Epidermal melanocyte (primary cell): ENCODE data around the gene CLUH.

Source experiments
- DNase-seq: peaks from one replicate; pipeline ENCODE4 v3.0.0; 2011; ENCODE audit warnings: low spot score; ENCODE audit not compliant: insufficient read length

Gene CLUH

GRCh38 chr17:2711608-2712299 is at the start of gene CLUH:
Gene CLUH (minus strand): TSS chr17:2711764. CDS start chr17:2711661, 103 bp downstream.
- peak; percentile 99 for DNase-seq

GRCh38 chr17:2758870-2759269 is 47.3 kb upstream of the CLUH start:
- DNase-seq: no peak

GRCh38 chr17:2755891-2756724 is 44.5 kb upstream of the CLUH start:
- DNase-seq: no peak

- no peak for DNase-seq
These were observed 39.9 kb upstream of the CLUH start for GRCh38 chr17:2751491-2751890.

GRCh38 chr17:2750721-2751120 is 39.2 kb upstream of the CLUH start:
- no peak for DNase-seq

- DNase-seq: peak; percentile 83
These were observed 38.2 kb upstream of the CLUH start for GRCh38 chr17:2749784-2750181.

- no peak for DNase-seq
These were observed 37.7 kb upstream of the CLUH start, which contains the start of gene CCDC92B for GRCh38 chr17:2749058-2749783. Gene CCDC92B (minus strand): TSS chr17:2749652. CDS start chr17:2735145, 14,507 bp downstream.

- no peak for DNase-seq
These were observed 33.9 kb upstream of the CLUH start for GRCh38 chr17:2745317-2746037.

GRCh38 chr17:2737693-2738092 is 26.1 kb upstream of the CLUH start:
- DNase-seq: no peak

GRCh38 chr17:2736956-2737355 is 25.4 kb upstream of the CLUH start:
- no peak for DNase-seq

GRCh38 chr17:2735896-2736295 is 24.3 kb upstream of the CLUH start:
- no peak for DNase-seq

- no peak for DNase-seq
These were observed 23.4 kb upstream of the CLUH start for GRCh38 chr17:2734939-2735338.

- DNase-seq: no peak
These were observed 20.2 kb upstream of the CLUH start for GRCh38 chr17:2731807-2732206.

GRCh38 chr17:2730764-2731353 is 19.3 kb upstream of the CLUH start:
- no peak for DNase-seq

GRCh38 chr17:2724784-2725164 is 13.2 kb upstream of the CLUH start:
- no peak for DNase-seq

GRCh38 chr17:2723997-2724783 is 12.6 kb upstream of the CLUH start:
- no peak for DNase-seq

- no peak for DNase-seq
These were observed 12.0 kb upstream of the CLUH start for GRCh38 chr17:2723505-2723996.

GRCh38 chr17:2722611-2723010 is 11.0 kb upstream of the CLUH start:
- DNase-seq: no peak

GRCh38 chr17:2721603-2722002 is 10.0 kb upstream of the CLUH start:
- no peak for DNase-seq

- DNase-seq: no peak
These were observed 8.3 kb upstream of the CLUH start for GRCh38 chr17:2719861-2720260.
